B cell (primary cell): ENCODE measurements around the gene AMPH. TPM values are rescaled to one million over a fixed set of nuclear protein-coding genes. Genes with fewer than 3 reads are reported as not detected.

Experiments
- ATAC-seq: fragments of 200-7000 bp; cut with Tn5 transposase; one replicate; pipeline ENCODE4 v1.10.0; 2021; ENCODE audit warnings: low read depth, mild to moderate bottlenecking, moderate number of reproducible peaks, moderate library complexity
- CTCF ChIA-PET: fragments of 350-600 bp; sonication (Branson Sonifier 250); formaldehyde crosslinking; loops from one replicate; lab custom pipeline; 2021; ENCODE audit warnings: antibody characterized with exemption, inconsistent platforms; lab: Charles Lee
- POLR2A ChIA-PET: fragments of 350-600 bp; sonication (Branson Sonifier 250); formaldehyde crosslinking; loops from one replicate; lab custom pipeline; 2021; ENCODE audit warnings: antibody characterized with exemption; lab: Charles Lee
- DNase-seq: peaks from one replicate; pipeline ENCODE4 v3.0.0; 2013
- H2AFZ ChIP-seq: 2 replicates; pipeline ENCODE4 v1.6.1; 2012; ENCODE audit warnings: mild to moderate bottlenecking, low read depth, low read length; ENCODE audit not compliant: insufficient read depth, poor library complexity, severe bottlenecking
- H3K27ac ChIP-seq, 2 donors: 1 replicate in 1 of 2; 2 replicates in 1 of 2; pipeline ENCODE4 v1.5.1; 2012 to 2013; ENCODE audit warnings: low read length in 2 of 2, mild to moderate bottlenecking in 2 of 2, moderate library complexity in 1 of 2
- H3K27me3 ChIP-seq, 4 experiments: fragments of 200-600 bp in 1 of 4; sonication (generic) in 1 of 4; replicated peaks in 1 of 4; 1 replicate in 2 of 4; 2 replicates in 2 of 4; pipeline versions ENCODE4 v1.6.1 to v1.7.0; 2013 to 2016; ENCODE audit warnings: low read length in 3 of 4, mild to moderate bottlenecking in 2 of 4, mixed read lengths in 1 of 4, moderate library complexity in 1 of 4; ENCODE audit not compliant: insufficient read depth in 4 of 4, control insufficient read depth in 3 of 4; ENCODE audit errors: control extremely low read depth in 1 of 4
- H3K36me3 ChIP-seq, 2 experiments: replicated peaks in 1 of 2; 1 replicate in 1 of 2; 2 replicates in 1 of 2; pipeline versions ENCODE4 v1.6.1 to v1.7.1; 2013; ENCODE audit warnings: low read length in 1 of 2; ENCODE audit not compliant: insufficient read depth in 2 of 2, control insufficient read depth in 1 of 2; ENCODE audit errors: control extremely low read depth in 1 of 2, extremely low read depth in 1 of 2
- H3K4me1 ChIP-seq, 2 donors: fragments of 200-600 bp in 1 of 2; sonication (generic) in 1 of 2; 1 replicate in 1 of 2; 2 replicates in 1 of 2; pipeline versions ENCODE4 v1.5.1 to v1.6.1; 2013 to 2017; ENCODE audit warnings: low read length in 2 of 2; ENCODE audit not compliant: control insufficient read depth in 2 of 2, insufficient read depth in 2 of 2
- H3K4me2 ChIP-seq: replicated peaks from 2 replicates; pipeline ENCODE3; 2012; ENCODE audit warnings: mild to moderate bottlenecking, low read depth, low read length; ENCODE audit not compliant: poor library complexity, severe bottlenecking
- H3K4me3 ChIP-seq, 5 experiments: fragments of 200-600 bp in 1 of 5; sonication (generic) in 1 of 5; 1 replicate in 3 of 5; 2 replicates in 2 of 5; pipeline versions ENCODE4 v1.5.1 to v1.7.0; 2011 to 2016; ENCODE audit warnings: low read length in 4 of 5, mild to moderate bottlenecking in 4 of 5, low read depth in 2 of 5, control low read depth in 1 of 5, moderate library complexity in 1 of 5; ENCODE audit not compliant: insufficient read depth in 1 of 5; ENCODE audit errors: control extremely low read depth in 1 of 5, extremely low read depth in 1 of 5
- H3K79me2 ChIP-seq: fragments of 200-600 bp; sonication (generic); one replicate; pipeline ENCODE4 v1.6.0; 2016; ENCODE audit warnings: low read length; ENCODE audit not compliant: control insufficient read depth, insufficient read depth
- H3K9ac ChIP-seq: fragments of 200-600 bp; sonication (generic); 2 replicates; pipeline ENCODE4 v1.6.1; 2017; ENCODE audit warnings: mild to moderate bottlenecking, low read length, moderate library complexity
- H3K9me3 ChIP-seq, 3 donors: one replicate each; pipeline versions ENCODE4 v1.6.1 to v1.7.1; 2013; ENCODE audit warnings: low read length in 2 of 3; ENCODE audit not compliant: control insufficient read depth in 2 of 3, insufficient read depth in 1 of 3; ENCODE audit errors: control extremely low read depth in 1 of 3
- H4K20me1 ChIP-seq: 2 replicates; pipeline ENCODE4 v1.6.0; 2012; ENCODE audit warnings: mild to moderate bottlenecking, low read length; ENCODE audit not compliant: insufficient read depth, control insufficient read depth, poor library complexity, severe bottlenecking
- H3K27ac Mint-ChIP-seq: one replicate; pipeline ENCODE4 v1.8.0; 2021; ENCODE audit warnings: mixed read lengths
- H3K27me3 Mint-ChIP-seq: one replicate; pipeline ENCODE4 v1.8.0; 2021; ENCODE audit warnings: mixed read lengths
- H3K4me1 Mint-ChIP-seq: one replicate; pipeline ENCODE4 v1.8.0; 2021; ENCODE audit warnings: mixed read lengths
- H3K4me3 Mint-ChIP-seq: one replicate; pipeline ENCODE4 v1.8.0; 2021; ENCODE audit warnings: mixed read lengths
- H3K9me3 Mint-ChIP-seq: one replicate; pipeline ENCODE4 v1.8.0; 2022; ENCODE audit warnings: mixed read lengths; ENCODE audit not compliant: insufficient read depth
- CTCF ChIP-seq: fragments of 200-600 bp; IDR thresholded peaks from one replicate; pipeline ENCODE4 v1.8.0; 2022; ENCODE audit warnings: antibody characterized with exemption, mild to moderate bottlenecking
- EZH2 ChIP-seq: IDR thresholded peaks from 2 replicates; pipeline ENCODE4 v1.6.1; 2012; ENCODE audit warnings: borderline replicate concordance, low read depth, mild to moderate bottlenecking, moderate library complexity, low read length; ENCODE audit not compliant: insufficient read depth, poor library complexity, severe bottlenecking
- WGBS: methylation state at CpG from one replicate; pipeline ENCODE4 v1.1.5; 2013; ENCODE audit warnings: missing lambda C conversion rate; ENCODE audit not compliant: insufficient coverage; 5-methylcytosine and 5-hydroxymethylcytosine counted together
- intact Hi-C: fragments of 100-400 bp; cut with micrococcal nuclease; formaldehyde crosslinking; loops from one replicate; pipeline ENCODE4 v1.10.0; 2022
- polyA plus RNA-seq: library from polyadenylated mRNA; depleted of rRNA; stranded (reverse); fragments of >200 nt; gene quantifications from 2 replicates; pipeline ENCODE4 v1.2.3, GENCODE V29; 2012
- total RNA-seq, 2 donors: library from RNA; stranded (reverse); fragments of 120-200 nt in 1 of 2; gene quantifications; 1 replicate in 1 of 2; 2 replicates in 1 of 2; pipeline versions ENCODE4 v1.2.3 to v1.2.4, GENCODE V29; 2013 to 2022

AMPH gene
- total and polyA plus RNA-seq, 2 donors (not counting 1 experiment from before 2014, with no cell fraction given), result not detected

GRCh38 chr7:38592737-38593288, 38.4 kb downstream of the AMPH start:
- no peak overlapping the region for H2AFZ ChIP-seq
- intact Hi-C loops, result no loop called here
- no peak for TF ChIP-seq CTCF
- no peak for TF ChIP-seq EZH2
- POLR2A ChIA-PET, result no interaction called here
- no peaks in the 10 kb centered on the region for H3K36me3 ChIP-seq
- no peaks in the 10 kb centered on the region for H3K4me1 ChIP-seq
- H3K9ac ChIP-seq, result no peak overlapping the region
- ATAC-seq (no peak), DNase-seq (no peak)
- no peaks in the 10 kb centered on the region for H4K20me1 ChIP-seq
- H3K4me2 ChIP-seq, result no peak overlapping the region
- H3K4me1 Mint-ChIP-seq, result no peaks in the 10 kb centered on the region
- H3K27me3 ChIP-seq, result no peaks in the 10 kb centered on the region
- H3K27ac Mint-ChIP-seq, result no peak overlapping the region
- no peaks in the 10 kb centered on the region for H3K79me2 ChIP-seq
- H3K27me3 Mint-ChIP-seq, result peaks cover 20% of the 10 kb centered on the region
- WGBS, result 71% methylated on average over 2 of the region's 2 CpGs
- CTCF ChIA-PET, result no interaction called here
- no peaks in the 10 kb centered on the region for H3K9me3 Mint-ChIP-seq
- H3K27ac ChIP-seq, result no peak overlapping the region
- H3K4me3 ChIP-seq, result no peak overlapping the region
- no peaks in the 10 kb centered on the region for H3K9me3 ChIP-seq
- H3K4me3 Mint-ChIP-seq, result no peak overlapping the region

- H3K36me3 ChIP-seq, result no peaks in the 10 kb centered on the region
Measured at GRCh38 chr7:38585572-38586354, 45.4 kb downstream of the AMPH start.

More at GRCh38 chr7:38585572-38586354, 45.4 kb downstream of the AMPH start:
- ATAC-seq (no peak), DNase-seq (no peak)
- POLR2A ChIA-PET, result no interaction called here
- no peaks in the 10 kb centered on the region for H3K9me3 ChIP-seq
- Mint-ChIP-seq H3K9me3 (no peaks in the 10 kb centered on the region), H3K27me3 (peaks cover 18% of the 10 kb centered on the region), H3K27ac (no peak overlapping the region), H3K4me3 (no peak overlapping the region), H3K4me1 (no peaks in the 10 kb centered on the region)
- H3K9ac ChIP-seq, result no peak overlapping the region
- CTCF ChIA-PET, result no interaction called here
- no peaks in the 10 kb centered on the region for H3K79me2 ChIP-seq
- no peak overlapping the region for H3K4me3 ChIP-seq
- no peaks in the 10 kb centered on the region for H4K20me1 ChIP-seq
- no peak overlapping the region for H3K4me2 ChIP-seq
- peaks cover 0 to 3% (median 0%) of the 10 kb centered on the region in 4 experiments for H3K27me3 ChIP-seq
- H3K27ac ChIP-seq, result no peak overlapping the region
- no peaks in the 10 kb centered on the region for H3K4me1 ChIP-seq
- WGBS, result no CpG with 5 or more reads among the region's 6 CpGs
- TF ChIP-seq EZH2, result no peak
- no peak for TF ChIP-seq CTCF
- intact Hi-C loops, result no loop called here
- H2AFZ ChIP-seq, result no peak overlapping the region
